Thymus (tissue), 11 donors: ENCODE measurements around the gene RIMS3. TPM values are rescaled to one million over a fixed set of nuclear protein-coding genes. Genes with fewer than 3 reads are reported as not detected.
"Not testable (repeated sequence)": the region's sequence is repeated elsewhere in the genome, so short reads cannot be mapped to it uniquely, and the experiment has no call there.

Source experiments
- DNase-seq, 9 donors: peaks; one replicate each; pipeline ENCODE4 v3.0.0-alpha.2; 2013; ENCODE audit warnings: low spot score in 9 of 9, low read depth in 6 of 9, missing footprints in 1 of 9
- H3K27ac ChIP-seq, 2 donors: one replicate each; pipeline ENCODE4 v1.5.1; 2013; ENCODE audit warnings: control low read depth in 1 of 2, low read depth in 1 of 2, low read length in 1 of 2, mild to moderate bottlenecking in 1 of 2, moderate library complexity in 1 of 2
- H3K27me3 ChIP-seq, 2 donors: one replicate each; pipeline ENCODE4 v1.5.1; 2013; ENCODE audit warnings: low read length in 1 of 2; ENCODE audit not compliant: control insufficient read depth in 2 of 2, insufficient read depth in 1 of 2
- H3K36me3 ChIP-seq, 2 donors: one replicate each; pipeline ENCODE4 v1.5.1; 2013; ENCODE audit warnings: low read length in 1 of 2, mild to moderate bottlenecking in 1 of 2, moderate library complexity in 1 of 2; ENCODE audit not compliant: control insufficient read depth in 2 of 2, insufficient read depth in 2 of 2
- H3K4me1 ChIP-seq, 2 donors: one replicate each; pipeline ENCODE4 v1.5.1; 2013; ENCODE audit warnings: low read length in 2 of 2; ENCODE audit not compliant: control insufficient read depth in 2 of 2, insufficient read depth in 2 of 2
- H3K4me3 ChIP-seq, 2 donors: one replicate each; pipeline ENCODE4 v1.5.1; 2013; ENCODE audit warnings: low read length in 2 of 2, control low read depth in 1 of 2, mild to moderate bottlenecking in 1 of 2
- H3K9me3 ChIP-seq, 2 donors: one replicate each; pipeline ENCODE4 v1.5.1; 2013; ENCODE audit warnings: low read length in 1 of 2, mild to moderate bottlenecking in 1 of 2; ENCODE audit not compliant: control insufficient read depth in 2 of 2, insufficient read depth in 1 of 2
- WGBS: extraction: QIAGEN DNeasy Blood & Tissue Kit; methylation state at CpG from one replicate; pipeline ENCODE4 v1.1.7; 2013; 5-methylcytosine and 5-hydroxymethylcytosine counted together
- polyA plus RNA-seq: library from polyadenylated mRNA; stranded (reverse); fragments of 200-250 nt; gene quantifications from one replicate; pipeline ENCODE4 v1.2.3, GENCODE V29; 2013
- total RNA-seq: library from RNA; stranded (reverse); fragments of 120-200 nt; gene quantifications from one replicate; pipeline ENCODE4 v1.2.4, GENCODE V29; 2013
- donor health status: healthy.

Gene RIMS3
- total and polyA plus RNA-seq, 2 donors, result 2.1 to 3.8 TPM

GRCh38 chr1:40708750-40709099 lies 43.2 kb upstream of the RIMS3 start:
- peaks cover 13 to 22% of the 10 kb centered on the region in 2 donors for H3K4me1 ChIP-seq
- H3K9me3 ChIP-seq, result no peaks in the 10 kb centered on the region
- H3K27ac ChIP-seq, result peak overlapping the region; percentile 87 to 89
- no peaks in the 10 kb centered on the region for H3K27me3 ChIP-seq
- 5% methylated on average over 3 of the region's 3 CpGs for WGBS
- H3K4me3 ChIP-seq, result peak overlapping the region; percentile 61 to 64
- peaks cover 0 to 8% of the 10 kb centered on the region in 2 donors for H3K36me3 ChIP-seq
- no peak for DNase-seq

GRCh38 chr1:40706626-40707025 lies 41.1 kb upstream of the RIMS3 start:
- Histone ChIP-seq H3K4me1 (peaks cover 11 to 13% of the 10 kb centered on the region in 2 donors), H3K4me3 (no peak overlapping the region), H3K36me3 (no peaks in the 10 kb centered on the region), H3K27ac (no peak overlapping the region), H3K9me3 (no peaks in the 10 kb centered on the region), H3K27me3 (no peaks in the 10 kb centered on the region)
- DNase-seq, result no peak
- WGBS, result 97% methylated on average over 4 of the region's 4 CpGs

DNA sequence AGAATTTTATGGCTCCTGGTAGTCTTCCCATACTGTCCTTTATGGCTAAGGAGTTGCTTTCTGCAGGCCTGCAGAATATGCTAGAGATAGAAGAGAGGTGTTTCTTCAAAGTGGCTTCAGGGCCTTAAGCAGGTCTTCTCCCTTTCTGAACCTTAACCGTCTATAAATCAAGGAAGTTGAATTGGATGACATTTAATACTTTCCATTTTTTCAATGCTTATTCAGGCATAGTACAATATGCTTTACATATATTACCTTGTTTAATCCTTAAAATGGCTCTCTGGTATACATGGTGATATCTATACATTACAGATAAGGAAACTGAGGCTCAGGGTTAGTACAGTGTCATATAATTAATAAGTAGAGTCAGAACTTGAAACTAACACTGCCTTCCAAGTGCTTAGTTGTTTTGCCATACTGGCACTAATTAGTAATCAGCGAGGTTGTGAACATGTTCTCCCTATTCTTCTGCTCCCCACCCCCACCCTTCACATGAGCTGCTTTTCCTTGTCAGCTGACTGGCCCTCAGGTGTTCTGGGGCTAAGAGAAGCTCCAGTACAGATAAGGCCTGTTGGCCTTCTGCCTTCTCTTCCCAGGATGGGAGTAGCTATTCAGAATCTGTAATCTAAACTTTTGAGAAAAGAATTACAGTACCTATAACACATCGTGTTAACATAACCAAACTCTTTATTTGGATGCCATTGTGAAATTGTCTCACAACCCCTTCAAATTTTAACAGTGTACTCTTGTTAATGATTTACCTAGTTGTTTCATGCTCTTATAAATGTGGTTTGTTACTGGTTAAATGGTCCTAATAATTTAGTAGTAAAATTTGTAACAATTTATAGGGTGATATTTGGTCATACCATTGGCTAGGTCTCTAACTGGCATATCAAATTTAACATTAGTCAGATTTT lies 39.6 kb upstream of the RIMS3 start:
- peaks cover 4 to 6% of the 10 kb centered on the region in 2 donors for H3K4me1 ChIP-seq
- 94% methylated on average over 3 of the region's 3 CpGs for WGBS
- H3K4me3 ChIP-seq, result no peak overlapping the region
- H3K36me3 ChIP-seq, result no peaks in the 10 kb centered on the region
- H3K27me3 ChIP-seq, result no peaks in the 10 kb centered on the region
- DNase-seq, result no peak
- no peaks in the 10 kb centered on the region for H3K9me3 ChIP-seq
- no peak overlapping the region for H3K27ac ChIP-seq

- Histone ChIP-seq H3K27ac (no peak overlapping the region), H3K4me3 (no peak overlapping the region), H3K9me3 (no peaks in the 10 kb centered on the region), H3K36me3 (no peaks in the 10 kb centered on the region), H3K4me1 (peaks cover 2 to 3% of the 10 kb centered on the region in 2 donors), H3K27me3 (no peaks in the 10 kb centered on the region)
- WGBS, result 98% methylated on average over 3 of the region's 3 CpGs
- no peak for DNase-seq
These were observed 37.8 kb upstream of the RIMS3 start for GRCh38 chr1:40703316-40703715.

DNA sequence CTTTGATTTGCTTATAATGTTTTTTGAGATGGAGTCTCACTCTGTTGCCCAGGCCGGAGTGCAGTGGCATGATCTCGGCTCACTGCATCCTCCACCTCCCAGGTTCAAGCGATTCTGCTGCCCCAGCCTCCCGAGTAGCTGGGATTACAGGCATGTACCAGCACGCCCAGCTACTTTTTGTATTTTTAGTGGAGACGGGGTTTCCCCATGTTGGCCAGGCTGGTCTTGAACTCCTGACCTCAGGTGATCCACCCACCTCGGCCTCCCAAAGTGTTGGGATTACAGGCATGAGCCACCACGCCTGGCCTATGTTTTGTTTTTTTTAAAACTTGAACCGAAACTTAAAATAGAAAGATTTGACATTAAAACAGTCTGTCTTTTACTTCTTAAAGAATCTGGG lies 37.3 kb upstream of the RIMS3 start:
- H3K4me1 ChIP-seq, H3K9me3 ChIP-seq, DNase-seq, H3K4me3 ChIP-seq, H3K27ac ChIP-seq, H3K27me3 ChIP-seq, H3K36me3 ChIP-seq: not testable (repeated sequence)
- WGBS, result 94% methylated on average over 9 of the region's 9 CpGs

DNA sequence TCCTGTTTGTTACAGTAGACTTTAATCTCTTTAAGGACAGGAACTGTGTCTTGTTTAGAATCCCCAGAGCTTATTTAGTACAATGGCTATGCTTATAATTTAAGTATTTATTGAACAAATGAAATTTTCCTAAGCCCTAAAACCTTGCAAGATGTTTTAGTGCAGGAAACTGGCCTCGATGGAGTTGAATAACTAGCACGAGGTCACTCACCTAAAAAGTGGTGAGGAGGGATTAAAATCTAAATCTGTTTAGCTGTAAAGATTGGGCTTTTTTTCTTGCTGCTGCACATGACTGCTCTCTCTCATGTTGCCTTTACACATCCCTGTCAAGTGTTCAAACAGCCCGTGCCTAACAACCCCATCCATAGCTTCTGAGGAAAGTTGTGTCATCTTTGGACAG lies 36.2 kb upstream of the RIMS3 start:
- H3K27me3 ChIP-seq, result no peaks in the 10 kb centered on the region
- no peak overlapping the region for H3K27ac ChIP-seq

GRCh38 chr1:40699787-40700186 lies 34.3 kb upstream of the RIMS3 start:
- no peak overlapping the region for H3K4me3 ChIP-seq
- H3K9me3 ChIP-seq, result no peaks in the 10 kb centered on the region
- H3K36me3 ChIP-seq, result peaks cover 5 to 11% of the 10 kb centered on the region in 2 donors
- 96% methylated on average over 6 of the region's 6 CpGs for WGBS
- H3K4me1 ChIP-seq, result peaks cover 0 to 2% of the 10 kb centered on the region in 2 donors
- DNase-seq, result no peak
- no peak overlapping the region for H3K27ac ChIP-seq
- H3K27me3 ChIP-seq, result no peaks in the 10 kb centered on the region

More for the DNA sequence above, 36.2 kb upstream of the RIMS3 start:
- Histone ChIP-seq H3K9me3 (no peaks in the 10 kb centered on the region), H3K36me3 (peaks cover 0 to 6% of the 10 kb centered on the region in 2 donors), H3K4me1 (peaks cover 0 to 2% of the 10 kb centered on the region in 2 donors), H3K4me3 (no peak overlapping the region)
- DNase-seq, result no peak
- 89% methylated on average over 3 of the region's 3 CpGs for WGBS

- H3K36me3 ChIP-seq, result peaks cover 5 to 11% of the 10 kb centered on the region in 2 donors
- WGBS, result 96% methylated on average over 5 of the region's 5 CpGs
- H3K4me1 ChIP-seq, result peaks cover 7 to 11% of the 10 kb centered on the region in 2 donors
- no peak overlapping the region for H3K27ac ChIP-seq
- no peaks in the 10 kb centered on the region for H3K27me3 ChIP-seq
- H3K4me3 ChIP-seq, result no peak overlapping the region
- H3K9me3 ChIP-seq, result no peaks in the 10 kb centered on the region
- DNase-seq, result no peak
These were observed 32.0 kb upstream of the RIMS3 start for GRCh38 chr1:40697436-40697835.

DNA sequence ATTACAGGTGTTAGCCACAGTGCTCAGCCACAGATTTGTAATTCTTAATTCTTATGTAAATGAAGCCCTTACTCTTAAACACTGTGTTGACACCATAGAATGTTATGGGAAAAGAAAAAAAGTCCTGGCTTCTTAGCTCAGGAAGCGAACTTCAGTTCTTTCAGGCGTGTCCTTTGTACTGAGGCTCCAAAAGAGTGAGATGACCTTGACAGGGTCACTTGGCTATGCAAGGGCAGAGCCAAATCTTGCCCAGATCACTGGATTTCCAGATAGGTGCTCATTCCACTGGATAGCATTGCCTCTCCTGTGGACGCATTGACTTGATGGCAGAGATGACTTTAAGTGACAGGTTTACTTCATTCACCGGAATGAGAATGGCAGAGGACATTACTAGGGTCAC lies 30.8 kb upstream of the RIMS3 start:
- H3K36me3 ChIP-seq, result peaks cover 5 to 11% of the 10 kb centered on the region in 2 donors
- H3K27ac ChIP-seq, result no peak overlapping the region
- H3K4me3 ChIP-seq, result no peak overlapping the region
- H3K4me1 ChIP-seq, result peaks cover 9 to 12% of the 10 kb centered on the region in 2 donors
- no peak for DNase-seq
- H3K9me3 ChIP-seq, result peaks cover 0 to 3% of the 10 kb centered on the region in 2 donors
- 97% methylated on average over 4 of the region's 4 CpGs for WGBS
- H3K27me3 ChIP-seq, result no peaks in the 10 kb centered on the region
